AG10803 (cell line): ENCODE data around the gene MYH1.

Experiments used
- DNase-seq: peaks from one replicate; pipeline ENCODE4 v3.0.0; 2010; ENCODE audit warnings: low read depth
- H3K4me3 ChIP-seq: 2 replicates; pipeline ENCODE4 v1.5.1; 2011; ENCODE audit warnings: mild to moderate bottlenecking, low read length, control low read depth
- TF ChIP-seq, protein P1 (sequence below): conservative IDR thresholded peaks from 2 replicates; pipeline ENCODE4 v1.5.1; 2011; ENCODE audit warnings: mild to moderate bottlenecking, low read length, control low read depth, inconsistent platforms

The MYH1 gene

DNA sequence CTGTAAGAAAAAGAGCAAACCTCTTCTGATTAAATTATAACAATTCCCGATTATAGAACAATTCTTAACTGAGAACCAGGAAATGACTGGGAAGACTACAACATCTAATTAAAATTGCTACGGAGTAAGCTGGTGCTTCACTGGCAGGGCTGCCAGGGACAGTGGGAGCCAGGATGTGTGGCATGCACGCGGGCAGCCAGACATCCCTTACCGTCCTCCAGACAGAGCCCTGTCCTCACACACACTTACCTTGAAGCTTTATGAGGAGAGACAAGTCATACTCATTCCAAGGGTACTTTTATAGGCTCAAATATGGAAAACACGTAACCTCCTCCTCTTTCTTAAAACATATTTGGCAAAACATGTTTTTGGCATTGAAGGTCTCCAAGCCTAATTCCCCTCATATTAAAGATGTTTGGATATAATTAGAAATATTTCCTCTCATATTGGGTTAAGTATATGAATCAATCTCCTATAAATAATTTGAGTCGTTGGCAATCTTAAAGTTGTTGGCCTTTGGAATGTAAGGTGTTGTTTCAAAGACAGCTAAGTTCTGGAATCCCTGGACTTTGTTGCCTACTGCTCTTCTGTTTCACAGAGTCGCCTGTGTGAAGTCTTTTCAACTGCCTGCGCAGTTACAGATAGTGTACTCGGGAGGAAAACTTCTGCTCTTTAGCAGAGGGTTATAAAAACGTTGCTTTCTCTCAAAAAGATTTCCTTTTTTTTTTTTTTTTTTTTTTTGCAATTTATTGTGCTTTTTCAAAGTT is at the start of gene MYH1:
Gene MYH1 (minus strand): TSS at position 272 of the 767 bp plus-strand sequence. CDS start 1,900 bp downstream, outside the sequence.
- TF ChIP-seq, protein P1, sequence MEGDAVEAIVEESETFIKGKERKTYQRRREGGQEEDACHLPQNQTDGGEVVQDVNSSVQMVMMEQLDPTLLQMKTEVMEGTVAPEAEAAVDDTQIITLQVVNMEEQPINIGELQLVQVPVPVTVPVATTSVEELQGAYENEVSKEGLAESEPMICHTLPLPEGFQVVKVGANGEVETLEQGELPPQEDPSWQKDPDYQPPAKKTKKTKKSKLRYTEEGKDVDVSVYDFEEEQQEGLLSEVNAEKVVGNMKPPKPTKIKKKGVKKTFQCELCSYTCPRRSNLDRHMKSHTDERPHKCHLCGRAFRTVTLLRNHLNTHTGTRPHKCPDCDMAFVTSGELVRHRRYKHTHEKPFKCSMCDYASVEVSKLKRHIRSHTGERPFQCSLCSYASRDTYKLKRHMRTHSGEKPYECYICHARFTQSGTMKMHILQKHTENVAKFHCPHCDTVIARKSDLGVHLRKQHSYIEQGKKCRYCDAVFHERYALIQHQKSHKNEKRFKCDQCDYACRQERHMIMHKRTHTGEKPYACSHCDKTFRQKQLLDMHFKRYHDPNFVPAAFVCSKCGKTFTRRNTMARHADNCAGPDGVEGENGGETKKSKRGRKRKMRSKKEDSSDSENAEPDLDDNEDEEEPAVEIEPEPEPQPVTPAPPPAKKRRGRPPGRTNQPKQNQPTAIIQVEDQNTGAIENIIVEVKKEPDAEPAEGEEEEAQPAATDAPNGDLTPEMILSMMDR: no peak
- no peak for DNase-seq
- H3K4me3 ChIP-seq: no peak within 1 kb of the TSS

DNA sequence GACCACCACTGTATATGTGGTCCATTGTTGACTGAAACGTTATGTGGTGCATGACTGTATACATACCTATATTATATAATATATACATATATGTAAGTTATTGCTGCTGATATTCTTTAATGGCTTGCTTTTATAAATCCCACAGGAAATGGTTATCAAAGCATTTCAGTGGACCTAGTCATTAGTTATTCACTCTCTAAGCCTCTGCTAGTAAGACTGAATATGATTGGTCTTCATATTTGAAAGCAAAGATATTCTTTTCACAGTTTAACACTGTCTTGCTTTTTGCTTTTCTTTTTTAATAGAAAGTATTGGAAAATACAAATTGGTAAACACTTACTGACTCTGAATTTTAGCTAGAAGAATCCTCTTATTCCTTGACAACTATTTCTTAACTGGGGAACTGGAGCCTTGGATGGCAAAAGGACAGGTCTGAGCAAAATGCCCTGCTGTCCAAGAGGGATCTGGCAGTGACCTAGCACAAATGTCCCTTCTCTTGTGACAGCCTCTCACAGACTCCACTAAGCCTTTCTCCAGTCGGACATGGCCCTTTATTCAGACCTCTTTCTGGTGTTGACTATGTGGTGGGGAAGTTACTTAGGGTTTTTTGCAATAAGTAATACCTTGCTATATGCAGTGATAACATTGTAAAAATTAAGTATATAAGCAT is 45.8 kb upstream of the MYH1 start:
- TF ChIP-seq, protein P1: no peak
- no peak for DNase-seq
- no peak overlapping the region for H3K4me3 ChIP-seq

DNA sequence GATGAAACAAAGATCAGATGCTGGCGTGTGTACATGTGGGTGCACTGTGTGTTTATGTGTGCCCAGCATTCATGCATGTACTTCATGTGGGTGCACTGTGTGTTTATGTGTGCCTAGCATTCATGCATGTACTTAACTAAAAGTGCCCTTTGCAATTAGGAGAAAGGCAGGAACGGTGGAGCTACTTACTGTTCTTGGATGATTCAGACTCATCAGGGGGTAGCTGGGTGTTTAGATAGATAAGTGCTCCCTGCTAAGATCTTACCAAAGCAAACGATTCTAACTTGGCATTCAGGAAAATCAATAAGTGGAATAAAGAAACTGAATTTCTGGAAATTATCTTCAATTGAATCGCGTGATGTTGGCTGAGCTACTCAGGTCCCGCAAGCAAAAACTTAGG is 39.7 kb upstream of the MYH1 start:
- DNase-seq: no peak
- TF ChIP-seq, protein P1: no peak
- H3K4me3 ChIP-seq: no peak overlapping the region

DNA sequence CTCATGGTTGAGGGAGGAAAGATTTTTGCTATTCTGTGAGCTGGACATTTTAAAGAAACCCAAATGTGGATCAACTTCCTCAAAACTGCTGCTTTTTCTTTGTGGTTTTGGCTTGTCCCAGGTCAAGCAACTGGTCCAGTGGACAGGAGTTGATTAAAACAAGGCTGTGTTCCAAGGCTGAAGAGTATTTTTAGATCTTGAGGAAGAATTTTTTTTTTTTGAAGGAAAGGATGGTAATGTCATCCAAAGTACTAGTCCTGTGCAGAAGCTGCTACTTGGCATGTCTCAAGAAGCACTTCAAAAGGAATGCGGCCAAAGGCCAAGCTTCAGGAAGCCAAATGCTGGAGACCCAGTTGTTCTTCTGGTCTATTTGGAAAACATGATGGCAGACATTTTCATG is 39.1 kb upstream of the MYH1 start:
- no peak overlapping the region for H3K4me3 ChIP-seq
- DNase-seq: peak; percentile 95
- TF ChIP-seq, protein P1: no peak

DNA sequence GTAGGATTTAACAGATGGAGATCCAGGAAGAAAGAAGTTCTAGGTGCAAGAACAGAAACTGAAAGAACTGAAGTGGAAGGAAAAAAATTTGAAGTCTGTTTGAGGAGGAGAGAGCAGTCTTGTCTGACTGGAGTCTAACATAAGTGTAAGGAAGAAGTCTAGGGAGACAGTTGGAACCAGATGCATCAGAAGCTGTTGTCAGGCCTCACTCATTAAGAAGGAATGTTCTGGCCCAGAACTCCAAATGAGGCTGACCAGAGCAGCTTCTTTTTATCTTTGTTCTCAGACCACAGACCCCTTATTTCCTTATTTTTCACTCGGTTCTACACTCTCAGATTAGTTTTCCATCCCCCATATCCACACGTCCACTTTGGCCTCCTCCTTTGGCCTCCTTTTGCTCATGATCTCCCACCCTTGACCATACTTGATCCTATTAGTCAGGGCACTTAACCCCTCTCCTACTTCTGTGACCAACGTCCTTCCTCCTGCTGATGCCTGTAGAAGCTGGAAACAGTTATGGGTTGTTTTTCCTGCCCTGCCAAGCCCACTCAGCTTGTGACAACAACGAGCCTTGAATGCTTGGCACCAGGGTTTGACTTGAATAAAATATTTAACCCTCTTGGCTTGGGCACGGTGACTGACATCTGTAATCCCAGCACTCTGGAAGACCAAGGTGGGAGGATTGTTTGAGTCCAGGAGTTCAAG is 38.1 kb upstream of the MYH1 start:
- peak; percentile 73 for DNase-seq
- H3K4me3 ChIP-seq: 0 out of 2 replicates have a peak overlapping the region, but pooled peaks have one; percentile 4
- TF ChIP-seq, protein P1: no peak

DNA sequence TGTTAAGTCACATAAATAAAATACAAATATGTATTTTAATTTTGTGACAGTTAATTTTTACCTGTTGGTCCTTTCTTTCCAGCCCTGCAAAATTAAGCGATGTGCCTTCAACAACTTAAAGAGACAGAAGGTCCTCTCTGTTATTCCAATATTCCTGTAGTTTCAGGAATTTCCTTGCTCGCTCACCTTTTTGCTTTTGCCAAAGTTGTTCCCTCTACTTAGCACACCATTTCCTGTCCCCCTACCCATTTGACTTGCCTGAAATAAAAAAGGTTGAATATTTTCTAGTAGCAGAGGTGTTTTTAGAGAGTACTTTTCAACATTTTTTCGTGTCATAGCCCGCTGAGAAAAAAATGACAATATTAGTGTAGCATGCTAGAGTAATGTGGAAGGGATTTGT is 31.7 kb upstream of the MYH1 start:
- DNase-seq: no peak
- H3K4me3 ChIP-seq: no peak overlapping the region
- TF ChIP-seq, protein P1: no peak
